Fibroblast of pulmonary artery (primary cell): Measurements from ENCODE around the gene ALDH16A1.
A peak's percentile ranks its signal among the peaks of the same experiment; 100 is the strongest.

Experiments
- DNase-seq: peaks from one replicate; pipeline ENCODE4 v3.0.0-alpha.2; 2010; ENCODE audit warnings: low read depth
- H3K4me3 ChIP-seq: replicated peaks from 2 replicates; pipeline ENCODE4 v1.5.1; 2011; ENCODE audit warnings: low read depth, mild to moderate bottlenecking, control low read depth, low read length, moderate library complexity
- CTCF ChIP-seq: IDR thresholded peaks from 2 replicates; pipeline ENCODE4 v1.5.1; 2011; ENCODE audit warnings: mild to moderate bottlenecking, control low read depth, low read length, inconsistent platforms; ENCODE audit errors: missing control alignments

Gene ALDH16A1

GRCh38 chr19:49486232-49486631, 33.2 kb downstream of the ALDH16A1 start:
- no peak for DNase-seq
- no peak overlapping the region for H3K4me3 ChIP-seq
- no peak for TF ChIP-seq CTCF

GRCh38 chr19:49486710-49487276, 33.8 kb downstream of the ALDH16A1 start:
- no peak for DNase-seq
- no peak for TF ChIP-seq CTCF
- H3K4me3 ChIP-seq = no peak overlapping the region

- peak within 1 kb of the TSS; percentile 100 for H3K4me3 ChIP-seq
- DNase-seq = peak; percentile 100
- TF ChIP-seq CTCF = no peak
These were observed 34.4 kb downstream of the ALDH16A1 start, which contains the start of gene RPL13A for GRCh38 chr19:49487277-49488045. TSS of gene RPL13A (plus strand) at chr19:49487608. CDS start at chr19:49487630, 22 bp downstream.

- no peak for TF ChIP-seq CTCF
- peak overlapping the region; percentile 100 for H3K4me3 ChIP-seq
- DNase-seq = no peak
These were observed 35.2 kb downstream of the ALDH16A1 start for GRCh38 chr19:49488046-49488862.

- H3K4me3 ChIP-seq = peak overlapping the region; percentile 100
- TF ChIP-seq CTCF = no peak
- DNase-seq = no peak
These were observed 36.0 kb downstream of the ALDH16A1 start for GRCh38 chr19:49488863-49489537.

- H3K4me3 ChIP-seq = peak overlapping the region; percentile 100
- no peak for DNase-seq
- no peak for TF ChIP-seq CTCF
These were observed 36.7 kb downstream of the ALDH16A1 start for GRCh38 chr19:49489601-49490167.
